ENCODE measurements around the gene C12orf56.

The C12orf56 gene

GRCh38 chr12:64390275-64390851, at the start of gene C12orf56:
TSS of gene C12orf56 (minus strand) at chr12:64390758. CDS start at chr12:64390565, 193 bp downstream.
- H3K27ac ChIP-seq: no peak within 1 kb of the TSS

GRCh38 chr12:64440100-64440499, 49.5 kb upstream of the C12orf56 start:
- Histone ChIP-seq H3K27ac (no peak overlapping the region), H3K4me3 (ENCODE audit: low read depth in 1 of 2, low read length in 1 of 2) (no peak overlapping the region), H3K27me3 (no peaks in the 10 kb centered on the region), H3K4me1 (ENCODE audit: control insufficient read depth in 1 of 2, insufficient read depth in 1 of 2, low read depth in 1 of 2, low read length in 1 of 2) (peaks cover 0 to 5% of the 10 kb centered on the region in 2 experiments), H3K36me3 (peaks cover 26% of the 10 kb centered on the region), H3K9me3 (no peaks in the 10 kb centered on the region)
- TF ChIP-seq, protein P1, sequence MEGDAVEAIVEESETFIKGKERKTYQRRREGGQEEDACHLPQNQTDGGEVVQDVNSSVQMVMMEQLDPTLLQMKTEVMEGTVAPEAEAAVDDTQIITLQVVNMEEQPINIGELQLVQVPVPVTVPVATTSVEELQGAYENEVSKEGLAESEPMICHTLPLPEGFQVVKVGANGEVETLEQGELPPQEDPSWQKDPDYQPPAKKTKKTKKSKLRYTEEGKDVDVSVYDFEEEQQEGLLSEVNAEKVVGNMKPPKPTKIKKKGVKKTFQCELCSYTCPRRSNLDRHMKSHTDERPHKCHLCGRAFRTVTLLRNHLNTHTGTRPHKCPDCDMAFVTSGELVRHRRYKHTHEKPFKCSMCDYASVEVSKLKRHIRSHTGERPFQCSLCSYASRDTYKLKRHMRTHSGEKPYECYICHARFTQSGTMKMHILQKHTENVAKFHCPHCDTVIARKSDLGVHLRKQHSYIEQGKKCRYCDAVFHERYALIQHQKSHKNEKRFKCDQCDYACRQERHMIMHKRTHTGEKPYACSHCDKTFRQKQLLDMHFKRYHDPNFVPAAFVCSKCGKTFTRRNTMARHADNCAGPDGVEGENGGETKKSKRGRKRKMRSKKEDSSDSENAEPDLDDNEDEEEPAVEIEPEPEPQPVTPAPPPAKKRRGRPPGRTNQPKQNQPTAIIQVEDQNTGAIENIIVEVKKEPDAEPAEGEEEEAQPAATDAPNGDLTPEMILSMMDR (IDR thresholded peaks at IDR 0.05): no peak

More at GRCh38 chr12:64390275-64390851, at the start of gene C12orf56:
- TF ChIP-seq, protein P1 (IDR thresholded peaks at IDR 0.05): no peak
- Histone ChIP-seq H3K36me3 (no peaks in the 10 kb centered on the region), H3K9me3 (no peaks in the 10 kb centered on the region), H3K27me3 (peaks cover 56% of the 10 kb centered on the region), H3K4me3 (ENCODE audit: low read depth in 1 of 2, low read length in 1 of 2) (peak within 1 kb of the TSS in 1 of 2 experiments; percentile 7), H3K4me1 (ENCODE audit: control insufficient read depth in 1 of 2, insufficient read depth in 1 of 2, low read depth in 1 of 2, low read length in 1 of 2) (peaks cover 4 to 9% of the 10 kb centered on the region in 2 experiments)

GRCh38 chr12:64433915-64434314, 43.4 kb upstream of the C12orf56 start:
- Histone ChIP-seq H3K4me1 (ENCODE audit: control insufficient read depth in 1 of 2, insufficient read depth in 1 of 2, low read depth in 1 of 2, low read length in 1 of 2) (peaks cover 0 to 10% of the 10 kb centered on the region in 2 experiments), H3K9me3 (no peaks in the 10 kb centered on the region), H3K27ac (no peak overlapping the region), H3K4me3 (ENCODE audit: low read depth in 1 of 2, low read length in 1 of 2) (no peak overlapping the region), H3K27me3 (no peaks in the 10 kb centered on the region), H3K36me3 (peaks cover 46% of the 10 kb centered on the region)
- TF ChIP-seq, protein P1 (IDR thresholded peaks at IDR 0.05): no peak

DNA sequence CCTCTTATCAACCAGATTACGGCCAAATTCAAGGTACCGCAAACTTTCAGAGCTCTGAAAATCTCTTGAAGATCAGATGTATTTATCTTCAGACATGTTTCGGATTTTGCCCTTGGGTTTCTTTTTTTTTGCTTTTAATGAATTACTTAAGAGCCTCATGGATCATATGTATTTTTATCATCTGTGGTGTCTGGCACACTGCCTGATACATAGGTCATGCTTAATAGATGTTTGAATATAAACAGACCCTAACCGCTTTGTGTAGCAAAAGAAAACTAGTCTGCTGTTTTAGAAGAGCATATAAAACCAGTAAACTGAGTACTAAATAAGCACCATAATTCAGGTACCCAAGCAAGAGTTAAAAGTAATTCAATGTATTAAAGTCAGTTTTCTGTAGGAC, 41.2 kb upstream of the C12orf56 start:
- TF ChIP-seq, protein P1 (IDR thresholded peaks at IDR 0.05): no peak
- H3K4me1 ChIP-seq (ENCODE audit: control insufficient read depth in 1 of 2, insufficient read depth in 1 of 2, low read depth in 1 of 2, low read length in 1 of 2): peaks cover 0 to 10% of the 10 kb centered on the region in 2 experiments
- no peaks in the 10 kb centered on the region for H3K9me3 ChIP-seq
- no peaks in the 10 kb centered on the region for H3K27me3 ChIP-seq
- no peak overlapping the region for H3K27ac ChIP-seq
- no peak overlapping the region for H3K4me3 ChIP-seq (ENCODE audit: low read depth in 1 of 2, low read length in 1 of 2)
- H3K36me3 ChIP-seq: peaks cover 60% of the 10 kb centered on the region

- H3K4me1 ChIP-seq (ENCODE audit: control insufficient read depth in 1 of 2, insufficient read depth in 1 of 2, low read depth in 1 of 2, low read length in 1 of 2): peaks cover 0 to 10% of the 10 kb centered on the region in 2 experiments
- TF ChIP-seq, protein P1 (IDR thresholded peaks at IDR 0.05): no peak
- no peaks in the 10 kb centered on the region for H3K27me3 ChIP-seq
- no peak overlapping the region for H3K27ac ChIP-seq
- peaks cover 66% of the 10 kb centered on the region for H3K36me3 ChIP-seq
- no peaks in the 10 kb centered on the region for H3K9me3 ChIP-seq
- H3K4me3 ChIP-seq (ENCODE audit: low read depth in 1 of 2, low read length in 1 of 2): no peak overlapping the region
Observed at GRCh38 chr12:64430886-64431285, 40.3 kb upstream of the C12orf56 start.

Data from neutrophil (primary cell).